Type B pancreatic cell (in vitro differentiated cells): ENCODE data around the gene HHIPL1. TPM values are rescaled to one million over a fixed set of nuclear protein-coding genes. Genes with fewer than 3 reads are reported as not detected.
A peak's percentile ranks its signal among the peaks of the same experiment; 100 is the strongest.

Experiments
- DNase-seq: peaks from one replicate; pipeline ENCODE4 v3.0.0; 2021; ENCODE audit warnings: mixed read lengths; ENCODE audit not compliant: unreplicated experiment; ENCODE audit errors: extremely low spot score
- H3K27ac Mint-ChIP-seq: 2 replicates; pipeline ENCODE4 v1.8.0; 2021; ENCODE audit warnings: mild to moderate bottlenecking, mixed read lengths
- H3K27me3 Mint-ChIP-seq: 2 replicates; pipeline ENCODE4 v1.8.0; 2021; ENCODE audit warnings: mixed read lengths
- H3K36me3 Mint-ChIP-seq: 2 replicates; pipeline ENCODE4 v1.8.0; 2021; ENCODE audit warnings: mixed read lengths
- H3K4me1 Mint-ChIP-seq: one replicate; pipeline ENCODE4 v1.8.0; 2021; ENCODE audit warnings: mixed read lengths; ENCODE audit not compliant: unreplicated experiment
- H3K4me3 Mint-ChIP-seq: 2 replicates; pipeline ENCODE4 v1.8.0; 2021; ENCODE audit warnings: mild to moderate bottlenecking, mixed read lengths
- H3K9me3 Mint-ChIP-seq: 2 replicates; pipeline ENCODE4 v1.8.0; 2021; ENCODE audit warnings: mixed read lengths
- CTCF ChIP-seq: fragments of 200-600 bp; sonication (generic); conservative IDR thresholded peaks from 2 replicates; pipeline ENCODE4 v1.5.0; 2021; ENCODE audit warnings: antibody characterized with exemption, mild to moderate bottlenecking
- total RNA-seq: library from RNA; stranded (reverse); gene quantifications from 2 replicates; pipeline ENCODE4 v1.2.1, GENCODE V29; 2021; ENCODE audit warnings: low replicate concordance

HHIPL1 gene
- total RNA-seq, 1 donor from 2014 or later: 1.4 TPM

- peaks cover 26% of the 10 kb centered on the region for H3K4me1 Mint-ChIP-seq
- H3K27ac Mint-ChIP-seq: peak overlapping the region; percentile 10
- H3K27me3 Mint-ChIP-seq: peaks cover 5% of the 10 kb centered on the region
- no peak for DNase-seq
- no peak for TF ChIP-seq CTCF
- H3K4me3 Mint-ChIP-seq: no peak overlapping the region
- H3K9me3 Mint-ChIP-seq: no peaks in the 10 kb centered on the region
- H3K36me3 Mint-ChIP-seq: no peaks in the 10 kb centered on the region
Observed at GRCh38 chr14:99627510-99628381, 17.2 kb upstream of the HHIPL1 start.

DNA sequence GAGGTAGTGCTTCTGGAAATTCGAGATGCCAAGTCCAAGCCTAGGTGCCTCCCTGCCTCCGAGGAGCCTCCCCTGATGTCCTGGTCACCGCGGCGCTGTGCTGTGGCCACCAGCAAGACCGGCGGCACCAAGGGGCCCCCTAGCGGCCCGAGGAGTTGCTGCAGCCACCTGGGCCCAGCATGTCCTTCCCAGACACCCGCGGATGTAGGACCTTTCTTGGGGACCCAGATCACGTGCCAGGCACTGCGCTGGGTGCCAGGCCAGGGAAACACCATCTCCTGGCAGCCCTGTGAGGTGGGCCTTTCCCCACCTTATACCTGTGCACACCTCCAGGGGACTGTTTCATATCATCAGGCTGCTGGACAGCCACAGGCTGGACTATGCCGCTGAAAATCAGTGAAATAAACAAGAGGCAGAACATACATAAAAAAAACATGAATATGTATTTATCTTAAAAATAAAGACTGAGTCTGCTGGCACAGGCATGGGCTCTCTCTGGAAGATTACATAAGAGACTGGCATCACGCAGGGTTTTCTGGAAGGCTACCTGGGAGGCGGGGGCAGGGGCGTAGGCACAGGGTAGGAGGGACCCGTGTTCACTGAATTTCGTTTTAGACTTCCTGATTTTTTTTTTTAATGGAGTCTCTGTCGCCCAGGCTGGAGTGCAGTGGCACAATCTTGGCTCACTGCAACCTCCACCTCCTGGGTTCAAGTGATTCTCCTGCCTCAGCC is 15.9 kb upstream of the HHIPL1 start:
- Mint-ChIP-seq H3K4me1 (peaks cover 22% of the 10 kb centered on the region), H3K27ac (peak overlapping the region; percentile 64), H3K9me3 (no peaks in the 10 kb centered on the region), H3K4me3 (no peak overlapping the region), H3K36me3 (no peaks in the 10 kb centered on the region), H3K27me3 (peaks cover 5% of the 10 kb centered on the region)
- peak; percentile 82 for DNase-seq
- TF ChIP-seq CTCF: peak; percentile 99

DNA sequence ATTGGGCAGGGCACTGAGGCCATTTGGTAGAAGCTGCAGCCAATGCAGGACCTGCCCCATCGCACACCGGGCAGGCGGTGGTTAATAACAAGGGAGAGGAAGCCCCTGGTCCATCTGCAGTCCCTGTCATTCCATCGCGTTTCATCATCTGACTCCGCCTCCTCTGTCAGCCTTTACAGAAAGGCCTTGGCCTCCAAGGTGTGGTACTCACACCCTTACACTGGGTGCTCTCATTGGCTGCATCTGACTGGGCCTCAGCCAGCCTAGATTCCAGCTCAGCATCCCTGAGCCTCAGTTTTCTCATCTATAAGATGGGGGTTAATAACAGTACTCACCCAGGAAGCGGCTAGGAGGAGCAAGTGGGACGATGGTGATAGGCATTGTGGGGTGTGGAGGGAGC is 14.7 kb upstream of the HHIPL1 start:
- no peak overlapping the region for H3K4me3 Mint-ChIP-seq
- H3K27me3 Mint-ChIP-seq: peaks cover 8% of the 10 kb centered on the region
- H3K27ac Mint-ChIP-seq: no peak overlapping the region
- no peak for TF ChIP-seq CTCF
- peaks cover 28% of the 10 kb centered on the region for H3K4me1 Mint-ChIP-seq
- no peak for DNase-seq
- no peaks in the 10 kb centered on the region for H3K36me3 Mint-ChIP-seq
- no peaks in the 10 kb centered on the region for H3K9me3 Mint-ChIP-seq

DNA sequence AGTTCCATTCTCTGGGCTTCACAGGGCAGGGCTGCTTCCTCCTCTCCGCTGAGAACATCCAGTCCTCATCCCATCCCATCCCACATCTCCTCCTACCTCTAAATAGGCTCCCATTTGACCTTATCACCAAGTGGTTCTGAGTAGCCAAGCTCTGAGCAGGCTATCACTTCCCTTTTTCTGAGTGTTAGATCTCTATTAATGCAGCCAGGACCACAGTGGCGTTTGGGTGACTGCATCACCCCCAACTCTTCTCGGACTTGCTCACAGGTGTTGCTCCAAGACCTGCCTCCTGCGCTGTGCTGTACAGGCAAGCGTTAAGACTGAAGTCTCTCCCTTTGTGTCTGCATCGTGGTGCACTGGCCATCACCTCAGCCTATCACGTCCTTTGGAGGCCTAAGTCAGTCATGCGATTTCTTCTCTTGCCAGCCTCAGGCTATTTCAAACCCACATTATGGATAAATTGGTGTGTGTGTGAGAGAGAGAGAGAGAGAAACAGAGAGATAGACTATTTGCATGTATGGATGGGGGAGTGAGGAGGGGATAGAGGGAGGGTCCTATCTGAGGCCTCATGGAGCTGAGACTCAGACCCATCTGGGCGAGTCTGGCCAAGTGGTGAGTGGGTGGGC is 12.4 kb upstream of the HHIPL1 start:
- Mint-ChIP-seq H3K27me3 (peaks cover 8% of the 10 kb centered on the region), H3K4me3 (no peak overlapping the region), H3K4me1 (peaks cover 28% of the 10 kb centered on the region), H3K27ac (no peak overlapping the region), H3K36me3 (no peaks in the 10 kb centered on the region), H3K9me3 (no peaks in the 10 kb centered on the region)
- no peak for DNase-seq
- TF ChIP-seq CTCF: no peak

- H3K4me3 Mint-ChIP-seq: no peak overlapping the region
Observed at GRCh38 chr14:99633141-99633540, 11.8 kb upstream of the HHIPL1 start.

More at GRCh38 chr14:99633141-99633540, 11.8 kb upstream of the HHIPL1 start:
- no peaks in the 10 kb centered on the region for H3K9me3 Mint-ChIP-seq
- no peak for TF ChIP-seq CTCF
- H3K27ac Mint-ChIP-seq: no peak overlapping the region
- no peak for DNase-seq
- peaks cover 8% of the 10 kb centered on the region for H3K27me3 Mint-ChIP-seq
- H3K4me1 Mint-ChIP-seq: peaks cover 24% of the 10 kb centered on the region
- H3K36me3 Mint-ChIP-seq: no peaks in the 10 kb centered on the region
